Measurements from ENCODE around the gene KIRREL1. TPM values are rescaled to one million over a fixed set of nuclear protein-coding genes. Genes with fewer than 3 reads are reported as not detected.
A peak's percentile ranks its signal among the peaks of the same experiment; 100 is the strongest.

KIRREL1 gene
- total RNA-seq, 3 donors from 2014 or later, result 3.4 to 29.5 (median 13.5) TPM

GRCh38 chr1:158087320-158087927, 94.0 kb downstream of the KIRREL1 start:
- ATAC-seq (peak; percentile 79), DNase-seq (peak in 1 of 3 donors; percentile 66)
- intact Hi-C loops (cut with DNase I, micrococcal nuclease), result loop anchor here (5.0 kb wide), 1 partner anchor 95 kb away; the partner anchor contains the start of gene KIRREL1 (in 2 of the 2)
- TF ChIP-seq, protein P1, sequence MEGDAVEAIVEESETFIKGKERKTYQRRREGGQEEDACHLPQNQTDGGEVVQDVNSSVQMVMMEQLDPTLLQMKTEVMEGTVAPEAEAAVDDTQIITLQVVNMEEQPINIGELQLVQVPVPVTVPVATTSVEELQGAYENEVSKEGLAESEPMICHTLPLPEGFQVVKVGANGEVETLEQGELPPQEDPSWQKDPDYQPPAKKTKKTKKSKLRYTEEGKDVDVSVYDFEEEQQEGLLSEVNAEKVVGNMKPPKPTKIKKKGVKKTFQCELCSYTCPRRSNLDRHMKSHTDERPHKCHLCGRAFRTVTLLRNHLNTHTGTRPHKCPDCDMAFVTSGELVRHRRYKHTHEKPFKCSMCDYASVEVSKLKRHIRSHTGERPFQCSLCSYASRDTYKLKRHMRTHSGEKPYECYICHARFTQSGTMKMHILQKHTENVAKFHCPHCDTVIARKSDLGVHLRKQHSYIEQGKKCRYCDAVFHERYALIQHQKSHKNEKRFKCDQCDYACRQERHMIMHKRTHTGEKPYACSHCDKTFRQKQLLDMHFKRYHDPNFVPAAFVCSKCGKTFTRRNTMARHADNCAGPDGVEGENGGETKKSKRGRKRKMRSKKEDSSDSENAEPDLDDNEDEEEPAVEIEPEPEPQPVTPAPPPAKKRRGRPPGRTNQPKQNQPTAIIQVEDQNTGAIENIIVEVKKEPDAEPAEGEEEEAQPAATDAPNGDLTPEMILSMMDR (IDR thresholded peaks at IDR 0.05), result peak; percentile 46
- H3K36me3 ChIP-seq (ENCODE audit: low read depth), result no peaks in the 10 kb centered on the region
- H3K4me1 ChIP-seq (ENCODE audit: low read depth), result no peaks in the 10 kb centered on the region
- no peak overlapping the region for H3K4me3 ChIP-seq
- H3K9me3 ChIP-seq, result no peaks in the 10 kb centered on the region

- no peaks in the 10 kb centered on the region for H3K9me3 ChIP-seq
- DNase-seq, result no peak
- intact Hi-C loops (cut with DNase I, micrococcal nuclease), result loop anchor here (5.0 kb wide), 1 partner anchor 97 kb away; the partner anchor contains the start of gene KIRREL1 (in 2 of the 2)
- TF ChIP-seq, protein P1 (IDR thresholded peaks at IDR 0.05), result no peak
- no peaks in the 10 kb centered on the region for H3K36me3 ChIP-seq (ENCODE audit: low read depth)
- no peak overlapping the region for H3K4me3 ChIP-seq
- no peak for ATAC-seq
- H3K4me1 ChIP-seq (ENCODE audit: low read depth), result no peaks in the 10 kb centered on the region
These were observed 96.0 kb downstream of the KIRREL1 start for GRCh38 chr1:158089476-158089875.

DNA sequence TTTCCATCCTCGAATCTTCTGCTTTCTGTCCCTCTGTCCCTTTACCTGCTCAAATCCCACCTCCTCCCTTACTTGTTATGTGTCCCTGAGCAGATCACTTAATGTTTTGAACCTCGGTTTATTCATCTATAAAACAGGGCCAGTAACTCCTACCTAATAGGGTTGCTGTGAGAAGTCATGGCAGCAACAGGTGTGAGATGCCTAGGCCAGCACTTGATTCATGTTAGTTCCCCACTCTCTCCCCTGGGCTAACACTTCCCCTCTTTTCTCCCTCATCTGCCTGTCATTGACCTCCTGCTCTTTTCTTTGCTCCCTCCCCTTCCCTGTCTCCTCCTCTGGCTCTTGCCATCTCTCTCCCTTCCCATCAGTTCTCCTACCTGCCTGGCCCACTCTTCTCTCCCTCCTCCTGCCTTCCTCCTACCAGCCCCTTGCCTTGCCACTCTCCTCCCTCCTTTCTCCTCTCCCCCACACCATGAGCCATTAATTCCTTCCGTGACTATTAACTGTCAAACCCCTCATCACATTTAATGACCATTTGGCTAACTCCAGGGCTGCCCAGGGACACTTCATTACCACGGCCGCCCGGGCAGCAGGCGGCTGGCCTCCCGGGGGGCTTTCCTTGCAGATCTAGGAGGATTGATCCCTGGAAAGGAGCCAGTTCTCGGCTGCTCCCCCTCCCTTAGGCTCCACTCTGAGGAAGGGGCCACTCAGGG, 96.6 kb downstream of the KIRREL1 start:
- Histone ChIP-seq H3K36me3 (ENCODE audit: low read depth) (no peaks in the 10 kb centered on the region), H3K4me1 (ENCODE audit: low read depth) (no peaks in the 10 kb centered on the region), H3K4me3 (no peak overlapping the region), H3K9me3 (no peaks in the 10 kb centered on the region)
- TF ChIP-seq, protein P1 (IDR thresholded peaks at IDR 0.05), result no peak
- DNase-seq (no peak), ATAC-seq (no peak)
- intact Hi-C loops (cut with DNase I, micrococcal nuclease), result loop anchor here (5.0 kb wide), 1 partner anchor 98 kb away; the partner anchor contains the start of gene KIRREL1 (in 2 of the 2)

DNA sequence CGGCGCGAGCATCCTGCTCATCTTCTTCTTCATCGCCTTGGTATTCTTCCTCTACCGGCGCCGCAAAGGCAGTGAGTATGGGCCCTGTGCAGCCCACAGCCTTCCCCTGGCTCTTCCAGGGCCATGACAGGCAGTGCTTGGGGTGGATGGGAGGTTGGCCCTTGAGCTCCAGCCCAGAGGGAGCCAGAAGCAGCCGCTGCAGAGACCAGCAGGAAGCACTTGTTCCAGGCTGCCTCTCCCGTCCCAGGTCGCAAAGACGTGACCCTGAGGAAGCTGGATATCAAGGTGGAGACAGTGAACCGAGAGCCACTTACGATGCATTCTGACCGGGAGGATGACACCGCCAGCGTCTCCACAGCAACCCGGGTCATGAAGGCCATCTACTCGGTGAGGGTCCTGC, 99.9 kb downstream of the KIRREL1 start:
- no peaks in the 10 kb centered on the region for H3K4me1 ChIP-seq (ENCODE audit: low read depth)
- ATAC-seq, result no peak
- DNase-seq, result no peak
- TF ChIP-seq, protein P1 (IDR thresholded peaks at IDR 0.05), result no peak
- H3K9me3 ChIP-seq, result no peaks in the 10 kb centered on the region
- no peaks in the 10 kb centered on the region for H3K36me3 ChIP-seq (ENCODE audit: low read depth)
- intact Hi-C loops (cut with DNase I, micrococcal nuclease), result no loop called here
- H3K4me3 ChIP-seq, result no peak overlapping the region

GRCh38 chr1:158094571-158094970, 101.1 kb downstream of the KIRREL1 start:
- H3K4me1 ChIP-seq (ENCODE audit: low read depth), result no peaks in the 10 kb centered on the region
- intact Hi-C loops (cut with DNase I, micrococcal nuclease), result no loop called here
- ATAC-seq (no peak), DNase-seq (no peak)
- no peaks in the 10 kb centered on the region for H3K36me3 ChIP-seq (ENCODE audit: low read depth)
- TF ChIP-seq, protein P1 (IDR thresholded peaks at IDR 0.05), result no peak
- H3K4me3 ChIP-seq, result no peak overlapping the region
- H3K9me3 ChIP-seq, result no peaks in the 10 kb centered on the region

Measured in mucosa of descending colon (tissue), 3 donors.